Neural cell (in vitro differentiated cells): Measurements from ENCODE around the gene CELSR2. TPM values are rescaled to one million over a fixed set of nuclear protein-coding genes. Genes with fewer than 3 reads are reported as not detected.

Experiments used
- H2AFZ ChIP-seq: fragments of 200-600, 300-800 bp; sonication (generic), shearing (Covaris generic); 2 replicates; pipeline ENCODE4 v1.6.0; 2014; ENCODE audit warnings: low read depth, mild to moderate bottlenecking, antibody characterized with exemption, low read length, moderate library complexity
- H3F3A ChIP-seq: fragments of 200-600 bp; shearing (Covaris generic); 2 replicates; pipeline ENCODE4 v1.6.1; 2016; ENCODE audit warnings: mild to moderate bottlenecking, moderate library complexity, mixed read lengths, antibody characterized with exemption, low read length; ENCODE audit not compliant: insufficient read depth, poor library complexity, severe bottlenecking
- H3K27ac ChIP-seq: fragments of 200-600, 300-800 bp; sonication (generic), shearing (Covaris generic); 2 replicates; pipeline ENCODE4 v1.5.1; 2014; ENCODE audit warnings: mild to moderate bottlenecking, low read length, moderate library complexity
- H3K27me3 ChIP-seq: fragments of 300-800, 200-600 bp; sonication (generic), shearing (Covaris generic); 2 replicates; pipeline ENCODE4 v1.6.0; 2014; ENCODE audit warnings: mild to moderate bottlenecking, low read depth, low read length, moderate library complexity; ENCODE audit not compliant: insufficient read depth
- H3K36me3 ChIP-seq: fragments of 300-800, 200-600 bp; sonication (generic), shearing (Covaris generic); 2 replicates; pipeline ENCODE4 v1.5.1; 2014; ENCODE audit warnings: mild to moderate bottlenecking, antibody characterized with exemption, low read length, moderate library complexity; ENCODE audit not compliant: insufficient read depth
- H3K4me2 ChIP-seq: fragments of 300-800, 200-600 bp; sonication (generic), shearing (Covaris generic); 2 replicates; pipeline ENCODE4 v1.6.0; 2014; ENCODE audit warnings: mild to moderate bottlenecking, low read length
- H3K4me3 ChIP-seq: fragments of 300-800, 200-600 bp; sonication (generic), shearing (Covaris generic); 2 replicates; pipeline ENCODE4 v1.5.1; 2014; ENCODE audit warnings: mild to moderate bottlenecking, low read length, moderate library complexity
- H3K79me2 ChIP-seq: fragments of 200-600 bp; shearing (Covaris generic); replicated peaks from 2 replicates; pipeline ENCODE4 v1.6.0; 2014; ENCODE audit warnings: mild to moderate bottlenecking, low read length, moderate library complexity; ENCODE audit not compliant: insufficient read depth
- H3K9ac ChIP-seq: fragments of 300-800, 200-600 bp; sonication (generic), shearing (Covaris generic); 2 replicates; pipeline ENCODE4 v1.6.1; 2016; ENCODE audit warnings: mild to moderate bottlenecking, low read length, mixed read lengths
- H3K9me2 ChIP-seq: fragments of 200-600 bp; shearing (Covaris generic); 2 replicates; pipeline ENCODE4 v1.6.1; 2016; ENCODE audit warnings: mild to moderate bottlenecking, low read length, mixed read lengths; ENCODE audit not compliant: insufficient read depth
- H3K9me3 ChIP-seq: fragments of 200-600, 300-800 bp; sonication (generic), shearing (Covaris generic); 2 replicates; pipeline ENCODE4 v1.6.1; 2016; ENCODE audit warnings: mild to moderate bottlenecking, mixed run types, low read length, moderate library complexity, mixed read lengths
- H4K20me1 ChIP-seq: fragments of 200-600 bp; shearing (Covaris generic); 2 replicates; pipeline ENCODE4 v1.6.1; 2016; ENCODE audit warnings: mild to moderate bottlenecking, mixed run types; ENCODE audit not compliant: insufficient read depth
- EP300 ChIP-seq: fragments of 450-650 bp; conservative IDR thresholded peaks from 2 replicates; pipeline ENCODE4 v1.6.1; 2014; ENCODE audit warnings: antibody characterized with exemption, mild to moderate bottlenecking, moderate library complexity; ENCODE audit not compliant: poor library complexity, severe bottlenecking
- EZH2 ChIP-seq: fragments of 200-600, 300-800 bp; shearing (Covaris generic), sonication (generic); IDR thresholded peaks from 2 replicates; pipeline ENCODE4 v1.6.1; 2014; ENCODE audit warnings: antibody characterized with exemption, low read length, borderline replicate concordance, mild to moderate bottlenecking; ENCODE audit not compliant: insufficient read depth, poor library complexity, severe bottlenecking
- MXI1 ChIP-seq: fragments of 450-650 bp; conservative IDR thresholded peaks from 2 replicates; pipeline ENCODE4 v1.6.1; 2014; ENCODE audit warnings: antibody characterized with exemption, mild to moderate bottlenecking; ENCODE audit not compliant: poor library complexity, severe bottlenecking
- POLR2AphosphoS5 ChIP-seq: IDR thresholded peaks from 2 replicates; pipeline ENCODE4 v1.6.1; 2012
- RAD21 ChIP-seq: fragments of 450-650 bp; conservative IDR thresholded peaks from 2 replicates; pipeline ENCODE4 v1.6.1; 2014; ENCODE audit warnings: antibody characterized with exemption, mild to moderate bottlenecking, moderate library complexity
- SMC3 ChIP-seq: fragments of 450-650 bp; conservative IDR thresholded peaks from 2 replicates; pipeline ENCODE4 v1.6.1; 2014; ENCODE audit warnings: antibody characterized with exemption, mild to moderate bottlenecking, moderate library complexity; ENCODE audit not compliant: poor library complexity
- TAF1 ChIP-seq: IDR thresholded peaks from 2 replicates; pipeline ENCODE4 v1.6.1; 2012; ENCODE audit warnings: low read depth
- polyA plus RNA-seq: library from polyadenylated mRNA; depleted of rRNA; stranded (reverse); fragments of >200 nt; gene quantifications from 2 replicates; pipeline ENCODE4 v1.2.3, GENCODE V29; 2014
- TF ChIP-seq, protein P1 (sequence below): fragments of 450-650 bp; IDR thresholded peaks from 2 replicates; pipeline ENCODE4 v1.5.1; 2014; ENCODE audit warnings: antibody characterized with exemption, mild to moderate bottlenecking, moderate library complexity; ENCODE audit not compliant: poor library complexity, severe bottlenecking
- TF ChIP-seq, protein P2 (sequence below): IDR thresholded peaks from 2 replicates; pipeline ENCODE4 v1.6.1; 2012; ENCODE audit warnings: borderline replicate concordance

The CELSR2 gene
- polyA plus RNA-seq, 1 donor from 2014 or later: 7.9 TPM

DNA sequence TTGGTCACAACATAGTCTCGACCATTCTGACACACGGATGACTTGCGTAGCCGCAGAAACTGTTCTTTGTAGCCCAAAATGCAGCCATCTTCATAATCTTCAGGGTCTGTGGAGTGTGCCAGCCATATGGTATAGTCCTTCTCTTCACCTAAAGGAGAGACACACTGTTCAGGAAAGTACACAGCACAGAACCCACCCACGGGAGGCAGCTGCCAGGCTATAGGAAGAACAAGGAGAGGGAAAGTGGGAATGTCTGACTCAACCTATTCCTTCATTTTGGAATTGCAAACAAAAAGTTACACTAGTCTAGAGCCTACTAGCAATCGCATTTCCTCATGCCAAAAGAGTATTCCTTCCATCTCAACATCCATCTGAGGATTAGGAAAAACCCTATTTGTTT is 73.6 kb downstream of the CELSR2 start:
- TF ChIP-seq RAD21 (no peak), EP300 (no peak), MXI1 (no peak), TAF1 (no peak), POLR2AphosphoS5 (no peak), EZH2 (no peak), SMC3 (no peak)
- TF ChIP-seq, protein P1, sequence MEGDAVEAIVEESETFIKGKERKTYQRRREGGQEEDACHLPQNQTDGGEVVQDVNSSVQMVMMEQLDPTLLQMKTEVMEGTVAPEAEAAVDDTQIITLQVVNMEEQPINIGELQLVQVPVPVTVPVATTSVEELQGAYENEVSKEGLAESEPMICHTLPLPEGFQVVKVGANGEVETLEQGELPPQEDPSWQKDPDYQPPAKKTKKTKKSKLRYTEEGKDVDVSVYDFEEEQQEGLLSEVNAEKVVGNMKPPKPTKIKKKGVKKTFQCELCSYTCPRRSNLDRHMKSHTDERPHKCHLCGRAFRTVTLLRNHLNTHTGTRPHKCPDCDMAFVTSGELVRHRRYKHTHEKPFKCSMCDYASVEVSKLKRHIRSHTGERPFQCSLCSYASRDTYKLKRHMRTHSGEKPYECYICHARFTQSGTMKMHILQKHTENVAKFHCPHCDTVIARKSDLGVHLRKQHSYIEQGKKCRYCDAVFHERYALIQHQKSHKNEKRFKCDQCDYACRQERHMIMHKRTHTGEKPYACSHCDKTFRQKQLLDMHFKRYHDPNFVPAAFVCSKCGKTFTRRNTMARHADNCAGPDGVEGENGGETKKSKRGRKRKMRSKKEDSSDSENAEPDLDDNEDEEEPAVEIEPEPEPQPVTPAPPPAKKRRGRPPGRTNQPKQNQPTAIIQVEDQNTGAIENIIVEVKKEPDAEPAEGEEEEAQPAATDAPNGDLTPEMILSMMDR: no peak
- TF ChIP-seq, protein P2, sequence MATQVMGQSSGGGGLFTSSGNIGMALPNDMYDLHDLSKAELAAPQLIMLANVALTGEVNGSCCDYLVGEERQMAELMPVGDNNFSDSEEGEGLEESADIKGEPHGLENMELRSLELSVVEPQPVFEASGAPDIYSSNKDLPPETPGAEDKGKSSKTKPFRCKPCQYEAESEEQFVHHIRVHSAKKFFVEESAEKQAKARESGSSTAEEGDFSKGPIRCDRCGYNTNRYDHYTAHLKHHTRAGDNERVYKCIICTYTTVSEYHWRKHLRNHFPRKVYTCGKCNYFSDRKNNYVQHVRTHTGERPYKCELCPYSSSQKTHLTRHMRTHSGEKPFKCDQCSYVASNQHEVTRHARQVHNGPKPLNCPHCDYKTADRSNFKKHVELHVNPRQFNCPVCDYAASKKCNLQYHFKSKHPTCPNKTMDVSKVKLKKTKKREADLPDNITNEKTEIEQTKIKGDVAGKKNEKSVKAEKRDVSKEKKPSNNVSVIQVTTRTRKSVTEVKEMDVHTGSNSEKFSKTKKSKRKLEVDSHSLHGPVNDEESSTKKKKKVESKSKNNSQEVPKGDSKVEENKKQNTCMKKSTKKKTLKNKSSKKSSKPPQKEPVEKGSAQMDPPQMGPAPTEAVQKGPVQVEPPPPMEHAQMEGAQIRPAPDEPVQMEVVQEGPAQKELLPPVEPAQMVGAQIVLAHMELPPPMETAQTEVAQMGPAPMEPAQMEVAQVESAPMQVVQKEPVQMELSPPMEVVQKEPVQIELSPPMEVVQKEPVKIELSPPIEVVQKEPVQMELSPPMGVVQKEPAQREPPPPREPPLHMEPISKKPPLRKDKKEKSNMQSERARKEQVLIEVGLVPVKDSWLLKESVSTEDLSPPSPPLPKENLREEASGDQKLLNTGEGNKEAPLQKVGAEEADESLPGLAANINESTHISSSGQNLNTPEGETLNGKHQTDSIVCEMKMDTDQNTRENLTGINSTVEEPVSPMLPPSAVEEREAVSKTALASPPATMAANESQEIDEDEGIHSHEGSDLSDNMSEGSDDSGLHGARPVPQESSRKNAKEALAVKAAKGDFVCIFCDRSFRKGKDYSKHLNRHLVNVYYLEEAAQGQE: no peak
- Histone ChIP-seq H3F3A (no peaks in the 10 kb centered on the region), H2AFZ (no peak overlapping the region), H4K20me1 (no peaks in the 10 kb centered on the region), H3K79me2 (no peaks in the 10 kb centered on the region), H3K27me3 (no peaks in the 10 kb centered on the region), H3K4me2 (no peak overlapping the region), H3K9me2 (no peaks in the 10 kb centered on the region), H3K9me3 (no peaks in the 10 kb centered on the region), H3K36me3 (peaks cover 8% of the 10 kb centered on the region), H3K27ac (no peak overlapping the region), H3K9ac (no peak overlapping the region), H3K4me3 (no peak overlapping the region)

Other genes with a start within 250 kb of the CELSR2 start
- 65.7 and 76.3 TPM in 2 replicates for gene WDR47, start 207.4 kb upstream of the CELSR2 start, polyA plus RNA-seq
- 60.1 and 61.4 TPM in 2 replicates for gene TAF13, start 173.5 kb upstream of the CELSR2 start, polyA plus RNA-seq
- 52.2 and 53.9 TPM in 2 replicates for gene TMEM167B, start 158.8 kb upstream of the CELSR2 start, polyA plus RNA-seq
- 16.8 and 18.8 TPM in 2 replicates for gene ELAPOR1, start 135.4 kb upstream of the CELSR2 start, polyA plus RNA-seq
- gene SARS1, start 35.6 kb upstream of the CELSR2 start, polyA plus RNA-seq: 274 and 281 TPM in 2 replicates
- gene PSRC1, start 33.6 kb downstream of the CELSR2 start, polyA plus RNA-seq: 5.4 and 7.9 TPM in 2 replicates
- gene MYBPHL, start 57.5 kb downstream of the CELSR2 start, polyA plus RNA-seq: 0.78 and 1.6 TPM in 2 replicates
- 31.4 and 33.3 TPM in 2 replicates for gene SORT1, start 148.4 kb downstream of the CELSR2 start, polyA plus RNA-seq
- gene PSMA5, start 176.9 kb downstream of the CELSR2 start, polyA plus RNA-seq: 98.8 and 99.8 TPM in 2 replicates
- not detected in 2 replicates for gene SYPL2, start 217.0 kb downstream of the CELSR2 start, polyA plus RNA-seq
- 14.3 and 16.9 TPM in 2 replicates for gene ATXN7L2, start 234.4 kb downstream of the CELSR2 start, polyA plus RNA-seq
- gene CYB561D1, start 244.6 kb downstream of the CELSR2 start, polyA plus RNA-seq: 7.2 and 9.2 TPM in 2 replicates